ENCODE data around the gene ZSWIM3.

Gene ZSWIM3

DNA sequence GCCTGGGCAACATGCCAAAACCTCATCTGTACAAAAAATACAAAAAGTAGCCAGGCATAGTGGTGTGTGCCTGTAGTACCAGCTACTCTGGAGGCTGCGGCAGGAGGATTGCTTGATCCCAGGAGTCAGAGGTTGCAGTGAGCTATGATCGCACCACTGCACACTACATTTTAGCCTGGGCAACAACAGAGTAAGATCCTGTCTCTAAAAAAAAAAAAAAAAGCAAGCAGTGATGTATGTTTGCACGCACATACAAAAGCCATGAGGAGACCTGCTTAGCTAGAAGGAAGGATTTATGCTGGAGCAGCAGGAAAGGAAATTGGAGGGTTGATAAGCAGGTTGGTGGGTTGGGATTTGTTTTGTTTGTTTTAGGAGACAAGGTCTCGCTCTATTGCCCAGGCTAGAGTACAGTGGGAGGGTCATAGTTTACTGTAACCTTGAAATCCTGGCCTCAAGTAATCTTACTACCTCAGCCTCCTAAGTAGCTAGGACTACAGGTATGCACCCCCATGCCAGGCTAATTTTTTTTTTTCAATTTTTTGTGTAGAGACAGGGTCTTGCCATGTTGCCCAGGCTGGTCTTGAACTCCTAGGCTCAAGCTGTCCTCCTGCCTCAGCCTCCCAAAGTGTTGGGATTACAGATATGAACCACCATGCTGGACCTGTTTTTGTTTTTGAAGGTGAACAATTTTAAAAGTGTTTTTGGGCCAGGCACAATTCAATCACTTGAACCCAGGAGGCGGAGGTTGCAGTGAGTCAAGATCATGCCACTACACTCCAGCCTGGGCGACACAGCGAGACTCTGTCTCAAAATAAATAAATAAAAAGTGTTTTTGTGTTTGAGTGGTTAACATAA, 4.0 kb downstream of the ZSWIM3 start:
- peaks cover 10% of the 10 kb centered on the region for H3K79me2 ChIP-seq (ENCODE audit: low read length)
- no peak for TF ChIP-seq EZH2phosphoT487 (IDR thresholded peaks at IDR 0.05; ENCODE audit: low read depth)
- TF ChIP-seq, protein P1, sequence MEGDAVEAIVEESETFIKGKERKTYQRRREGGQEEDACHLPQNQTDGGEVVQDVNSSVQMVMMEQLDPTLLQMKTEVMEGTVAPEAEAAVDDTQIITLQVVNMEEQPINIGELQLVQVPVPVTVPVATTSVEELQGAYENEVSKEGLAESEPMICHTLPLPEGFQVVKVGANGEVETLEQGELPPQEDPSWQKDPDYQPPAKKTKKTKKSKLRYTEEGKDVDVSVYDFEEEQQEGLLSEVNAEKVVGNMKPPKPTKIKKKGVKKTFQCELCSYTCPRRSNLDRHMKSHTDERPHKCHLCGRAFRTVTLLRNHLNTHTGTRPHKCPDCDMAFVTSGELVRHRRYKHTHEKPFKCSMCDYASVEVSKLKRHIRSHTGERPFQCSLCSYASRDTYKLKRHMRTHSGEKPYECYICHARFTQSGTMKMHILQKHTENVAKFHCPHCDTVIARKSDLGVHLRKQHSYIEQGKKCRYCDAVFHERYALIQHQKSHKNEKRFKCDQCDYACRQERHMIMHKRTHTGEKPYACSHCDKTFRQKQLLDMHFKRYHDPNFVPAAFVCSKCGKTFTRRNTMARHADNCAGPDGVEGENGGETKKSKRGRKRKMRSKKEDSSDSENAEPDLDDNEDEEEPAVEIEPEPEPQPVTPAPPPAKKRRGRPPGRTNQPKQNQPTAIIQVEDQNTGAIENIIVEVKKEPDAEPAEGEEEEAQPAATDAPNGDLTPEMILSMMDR (IDR thresholded peaks at IDR 0.05; ENCODE audit: low read depth, low read length), result no peak
- H3K4me1 ChIP-seq (ENCODE audit: low read length), result peaks cover 10% of the 10 kb centered on the region
- no peak overlapping the region for H3K27ac ChIP-seq (ENCODE audit: low read length)
- H3K36me3 ChIP-seq (replicated peaks; ENCODE audit: low read depth, low read length), result no peaks in the 10 kb centered on the region
- H4K20me1 ChIP-seq (ENCODE audit: insufficient read depth, low read length), result no peaks in the 10 kb centered on the region
- no peak overlapping the region for H3K4me2 ChIP-seq (ENCODE audit: low read length)
- H3K4me3 ChIP-seq (ENCODE audit: low read length), result no peak overlapping the region
- no peaks in the 10 kb centered on the region for H3K9me3 ChIP-seq (ENCODE audit: insufficient read depth, low read length)
- no peaks in the 10 kb centered on the region for H3K27me3 ChIP-seq (ENCODE audit: low read depth, low read length)
- no peak overlapping the region for H2AFZ ChIP-seq (ENCODE audit: low read depth, low read length)
- no peak overlapping the region for H3K9ac ChIP-seq (ENCODE audit: low read length)

GRCh38 chr20:45863543-45864470, 6.4 kb downstream of the ZSWIM3 start:
- H3K27me3 ChIP-seq (ENCODE audit: low read depth, low read length), result no peaks in the 10 kb centered on the region
- no peaks in the 10 kb centered on the region for H3K4me1 ChIP-seq (ENCODE audit: low read length)
- no peak for TF ChIP-seq EZH2phosphoT487 (IDR thresholded peaks at IDR 0.05; ENCODE audit: low read depth)
- TF ChIP-seq, protein P1 (IDR thresholded peaks at IDR 0.05; ENCODE audit: low read depth, low read length), result no peak
- H3K4me2 ChIP-seq (ENCODE audit: low read length), result no peak overlapping the region
- H4K20me1 ChIP-seq (ENCODE audit: insufficient read depth, low read length), result no peaks in the 10 kb centered on the region
- H3K36me3 ChIP-seq (replicated peaks; ENCODE audit: low read depth, low read length), result no peaks in the 10 kb centered on the region
- H3K27ac ChIP-seq (ENCODE audit: low read length), result no peak overlapping the region
- H3K4me3 ChIP-seq (ENCODE audit: low read length), result no peak overlapping the region
- no peaks in the 10 kb centered on the region for H3K79me2 ChIP-seq (ENCODE audit: low read length)
- no peak overlapping the region for H3K9ac ChIP-seq (ENCODE audit: low read length)
- no peaks in the 10 kb centered on the region for H3K9me3 ChIP-seq (ENCODE audit: insufficient read depth, low read length)
- H2AFZ ChIP-seq (ENCODE audit: low read depth, low read length), result no peak overlapping the region

DNA sequence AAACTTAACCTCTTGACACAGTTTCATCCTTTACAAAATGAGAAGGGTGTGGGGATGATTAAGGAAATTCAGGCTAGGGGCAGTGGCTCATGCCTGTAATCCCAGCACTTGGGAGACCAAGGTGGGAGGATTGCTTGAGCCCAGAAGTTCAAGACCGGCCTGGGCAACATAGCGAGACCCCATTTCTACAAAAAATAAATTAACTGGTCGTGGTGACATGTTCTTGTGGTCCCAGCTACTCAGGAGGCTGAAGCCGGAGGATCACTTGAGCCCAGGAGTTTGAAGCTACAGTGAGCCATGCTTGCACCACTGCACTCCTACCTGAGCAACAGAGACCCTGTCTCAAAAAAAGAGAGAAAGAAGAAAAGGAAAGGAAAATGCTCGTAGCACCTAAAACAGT, 9.0 kb downstream of the ZSWIM3 start:
- no peak overlapping the region for H2AFZ ChIP-seq (ENCODE audit: low read depth, low read length)
- no peaks in the 10 kb centered on the region for H3K36me3 ChIP-seq (replicated peaks; ENCODE audit: low read depth, low read length)
- no peaks in the 10 kb centered on the region for H4K20me1 ChIP-seq (ENCODE audit: insufficient read depth, low read length)
- H3K4me2 ChIP-seq (ENCODE audit: low read length), result no peak overlapping the region
- no peaks in the 10 kb centered on the region for H3K9me3 ChIP-seq (ENCODE audit: insufficient read depth, low read length)
- H3K4me1 ChIP-seq (ENCODE audit: low read length), result no peaks in the 10 kb centered on the region
- no peak overlapping the region for H3K9ac ChIP-seq (ENCODE audit: low read length)
- no peak overlapping the region for H3K27ac ChIP-seq (ENCODE audit: low read length)
- TF ChIP-seq EZH2phosphoT487 (IDR thresholded peaks at IDR 0.05; ENCODE audit: low read depth), result no peak
- TF ChIP-seq, protein P1 (IDR thresholded peaks at IDR 0.05; ENCODE audit: low read depth, low read length), result no peak
- no peaks in the 10 kb centered on the region for H3K27me3 ChIP-seq (ENCODE audit: low read depth, low read length)
- H3K79me2 ChIP-seq (ENCODE audit: low read length), result no peaks in the 10 kb centered on the region
- no peak overlapping the region for H3K4me3 ChIP-seq (ENCODE audit: low read length)

All from OCI-LY3 (cell line).